GM18526 (cell line): Measurements from ENCODE around the gene GZMB.

ENCODE experiments used
- POLR2A ChIP-seq: IDR thresholded peaks from 3 replicates; pipeline ENCODE4 v1.6.1; 2011; ENCODE audit not compliant: insufficient read length; ENCODE audit errors: extremely low read depth

Gene GZMB

GRCh38 chr14:24634158-24634557 lies at the start of gene GZMB:
GZMB (minus strand) TSS chr14:24634190; CDS start chr14:24634160, 30 bp downstream.
- TF ChIP-seq POLR2A = no peak

- no peak for TF ChIP-seq POLR2A
These were observed 47.1 kb upstream of the GZMB start for GRCh38 chr14:24681056-24681455.

GRCh38 chr14:24680516-24680915 lies 46.5 kb upstream of the GZMB start:
- TF ChIP-seq POLR2A = no peak

DNA sequence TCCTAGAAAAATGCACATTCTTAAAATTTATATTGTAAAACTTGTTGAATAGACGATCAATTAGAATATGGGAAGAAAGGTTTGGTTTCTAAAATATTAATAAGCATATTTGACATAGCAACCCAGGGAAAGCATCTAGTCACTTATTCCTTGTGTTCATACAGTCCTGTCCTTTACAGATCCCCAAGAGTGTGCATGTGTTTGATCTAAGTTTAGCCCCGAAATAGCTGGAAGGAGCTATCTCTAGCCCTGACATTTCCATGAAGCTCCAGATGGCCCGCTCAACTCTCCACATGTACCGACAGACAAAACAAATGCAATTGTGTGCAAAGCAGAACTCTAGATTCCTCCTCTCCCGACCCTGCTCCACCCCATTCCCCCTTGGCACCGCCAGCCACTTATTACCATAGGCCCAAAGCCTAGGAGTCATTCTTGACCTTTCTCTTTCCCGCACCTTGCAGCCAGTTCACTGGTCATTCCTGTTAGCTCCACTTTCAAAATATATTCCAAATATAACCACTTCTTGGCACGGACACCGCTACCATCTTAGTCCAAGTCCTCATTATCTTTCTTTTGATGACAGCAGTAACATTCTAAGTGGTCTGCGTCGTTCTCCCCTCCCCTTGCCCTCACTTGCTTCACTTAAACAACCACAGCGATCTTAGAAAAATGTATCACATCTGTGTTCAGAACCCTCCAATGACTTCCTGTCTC lies 45.4 kb upstream of the GZMB start:
- TF ChIP-seq POLR2A = no peak

GRCh38 chr14:24678801-24679247 lies 44.8 kb upstream of the GZMB start:
- TF ChIP-seq POLR2A = no peak

- TF ChIP-seq POLR2A = no peak
These were observed 44.0 kb upstream of the GZMB start for GRCh38 chr14:24677956-24678355.

- TF ChIP-seq POLR2A = peak; percentile 10
These were observed 40.4 kb upstream of the GZMB start for GRCh38 chr14:24674204-24674970.

DNA sequence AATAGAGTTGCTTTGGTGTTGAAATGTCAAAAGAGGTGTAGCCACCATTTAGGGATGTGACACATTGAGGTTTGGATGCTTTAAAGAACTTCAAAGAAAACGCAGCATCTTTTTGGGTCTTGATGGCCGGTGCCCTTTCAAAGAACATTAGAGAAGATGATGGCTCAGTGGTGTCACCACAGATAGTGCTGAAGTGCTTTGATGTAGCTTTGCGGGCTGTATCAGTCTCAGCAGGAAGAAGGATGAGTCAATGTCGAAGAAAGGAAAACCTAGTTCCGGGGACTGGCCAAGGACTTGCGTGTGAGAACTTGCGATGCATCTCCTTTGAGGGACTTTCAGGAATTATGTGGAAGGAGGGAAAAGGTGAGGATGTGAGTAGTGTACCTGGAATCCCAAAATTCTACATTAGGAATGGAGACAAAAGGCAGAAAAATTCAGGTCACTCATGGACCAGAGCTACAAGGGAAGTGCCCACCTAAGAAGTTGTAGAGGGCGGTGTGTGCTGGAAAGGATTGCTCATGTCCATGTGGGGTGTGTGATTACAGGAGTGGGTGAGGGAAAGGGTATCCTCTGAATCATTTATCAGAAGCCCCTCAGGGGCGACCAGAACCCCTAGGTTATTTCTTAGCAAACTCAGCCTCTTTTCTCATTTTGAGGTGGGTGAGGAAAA lies 39.7 kb upstream of the GZMB start:
- no peak for TF ChIP-seq POLR2A

- no peak for TF ChIP-seq POLR2A
These were observed 39.1 kb upstream of the GZMB start for GRCh38 chr14:24673059-24673458.

DNA sequence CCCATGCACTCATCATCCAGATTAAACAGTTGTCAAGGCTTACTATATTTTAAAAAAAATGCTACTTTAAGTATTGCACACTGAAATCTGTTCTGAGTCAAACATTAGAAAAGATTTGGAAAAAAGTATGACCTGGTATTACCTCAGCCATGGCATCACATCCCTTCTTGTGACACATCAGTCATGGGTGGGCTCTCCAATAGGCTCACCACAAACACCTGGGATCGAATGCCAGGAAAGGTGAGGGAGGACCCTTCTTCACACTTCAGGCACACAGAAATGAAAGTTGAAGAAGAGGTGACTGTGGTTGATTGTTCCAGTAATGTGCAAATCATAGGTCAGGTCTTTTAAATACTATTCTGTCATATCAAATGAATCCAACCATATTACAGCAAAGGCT lies 36.6 kb upstream of the GZMB start:
- no peak for TF ChIP-seq POLR2A

DNA sequence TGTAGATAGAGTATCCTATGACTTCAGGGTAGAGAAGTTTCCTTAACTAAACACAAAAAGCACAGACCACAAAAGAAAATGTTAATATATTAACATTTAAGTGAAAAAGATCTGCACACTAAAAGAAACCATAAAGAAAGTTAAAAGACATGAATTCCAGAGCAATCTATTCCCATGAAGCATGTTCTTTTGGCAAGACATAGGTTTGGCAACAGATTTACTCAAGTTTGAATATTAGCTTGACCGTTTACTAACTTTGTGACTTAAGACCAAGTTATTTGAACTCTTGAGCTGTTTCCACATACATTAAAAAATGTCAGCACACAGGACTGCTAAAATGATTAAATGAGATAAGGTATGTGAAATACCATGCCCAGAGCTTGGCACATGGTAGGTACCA lies 35.7 kb upstream of the GZMB start:
- TF ChIP-seq POLR2A = no peak

DNA sequence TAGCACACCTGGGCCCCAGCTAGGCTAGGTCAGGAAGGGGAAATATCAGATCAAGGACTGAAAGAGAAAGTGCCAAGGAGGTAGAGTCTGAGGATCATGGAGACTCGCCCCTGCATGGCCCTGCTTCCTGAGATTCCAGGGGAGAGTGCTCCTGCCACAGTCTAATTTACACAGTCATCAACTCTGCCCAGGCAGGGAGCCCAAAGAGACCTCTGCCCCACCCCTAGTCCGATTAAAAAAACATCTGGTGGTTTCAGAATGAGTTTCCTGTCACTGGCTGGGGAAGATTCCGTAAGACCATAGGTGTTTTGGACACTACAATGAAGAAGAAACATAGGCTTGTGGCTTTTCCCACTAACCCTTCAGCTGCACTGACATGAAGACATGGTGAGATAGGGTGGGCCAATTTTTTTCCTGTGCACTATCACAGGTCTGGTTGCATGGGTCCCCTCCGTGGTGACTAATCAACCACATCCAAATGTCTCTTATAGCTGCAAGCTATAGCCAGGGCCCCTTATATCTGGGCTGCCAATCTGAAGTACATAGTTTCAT lies 31.5 kb upstream of the GZMB start:
- TF ChIP-seq POLR2A = no peak

DNA sequence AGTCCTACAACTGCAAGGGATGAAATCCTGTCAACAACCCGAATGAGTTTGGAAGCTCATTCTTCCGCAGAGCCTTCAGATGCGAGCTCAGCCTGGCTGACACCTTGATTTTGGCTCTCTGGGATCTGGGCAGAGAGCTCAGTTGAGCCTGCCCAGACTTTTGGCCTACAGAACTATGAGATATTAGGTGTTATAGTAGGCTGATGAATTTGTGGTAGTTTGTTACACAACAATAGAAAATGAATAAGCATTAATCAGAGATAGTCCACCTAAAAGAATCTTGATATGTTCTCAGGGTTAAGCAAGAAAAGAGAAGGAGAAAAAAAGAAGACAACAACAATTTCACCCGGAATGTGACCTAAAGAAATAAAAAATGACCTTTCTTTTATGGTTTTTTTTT lies 30.4 kb upstream of the GZMB start:
- no peak for TF ChIP-seq POLR2A

GRCh38 chr14:24662753-24663152 lies 28.8 kb upstream of the GZMB start:
- no peak for TF ChIP-seq POLR2A

DNA sequence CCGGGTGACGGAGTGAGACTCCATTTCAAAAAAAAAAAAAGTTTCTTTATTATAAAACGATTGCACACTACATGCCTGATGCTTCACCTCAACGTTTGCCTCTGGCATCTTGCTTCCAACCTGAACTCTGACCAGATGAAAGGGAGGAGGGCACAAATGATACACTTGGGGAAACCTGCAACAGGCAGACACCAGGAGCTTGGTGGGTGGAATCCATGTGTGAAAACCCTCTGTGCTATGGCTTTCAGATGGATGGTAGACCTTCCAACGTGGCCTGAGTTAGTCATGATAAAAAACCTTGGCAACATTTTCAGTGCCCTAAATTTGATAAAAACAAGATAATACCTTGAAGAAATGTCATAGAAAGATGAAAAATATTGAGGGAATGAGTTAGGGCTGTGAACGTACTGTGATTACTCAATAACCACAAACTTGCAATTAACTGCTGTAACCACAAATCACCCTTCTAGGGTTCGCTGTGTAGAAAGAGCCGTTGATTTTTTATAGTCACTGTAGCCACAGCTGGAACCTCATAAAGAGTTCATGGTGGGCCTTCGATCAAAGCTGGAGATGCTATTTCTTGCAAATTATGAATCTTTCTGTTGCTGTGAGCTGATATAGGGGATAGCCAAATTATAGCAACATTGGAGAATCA lies 26.1 kb upstream of the GZMB start:
- TF ChIP-seq POLR2A = no peak
